MM.1S (cell line): ENCODE data around the gene DPAGT1.

Experiments
- CTCF ChIP-seq: fragments of 300-600 bp; sonication (generic); IDR thresholded peaks from 2 replicates; pipeline ENCODE4 v1.5.1; 2016; ENCODE audit warnings: antibody characterized with exemption, low read length, mixed read lengths
- EZH2 ChIP-seq: fragments of 300-600 bp; sonication (generic); optimal IDR thresholded peaks from 2 replicates; pipeline ENCODE3; 2017; ENCODE audit warnings: low read depth, mild to moderate bottlenecking, antibody characterized with exemption, low read length, mixed read lengths
- EZH2phosphoT487 ChIP-seq: fragments of 300-600 bp; sonication (generic); IDR thresholded peaks from 2 replicates; pipeline ENCODE4 v1.6.1; 2018; ENCODE audit warnings: antibody characterized with exemption, low read length

GRCh38 chr11:119062779-119063178, 38.9 kb downstream of the DPAGT1 start:
- TF ChIP-seq CTCF, result no peak
- TF ChIP-seq EZH2, result no peak
- no peak for TF ChIP-seq EZH2phosphoT487
